HuH-7.5 (cell line): ENCODE results near the gene SLC50A1.
A peak's percentile ranks its signal among the peaks of the same experiment; 100 is the strongest.
"Not testable (repeated sequence)": the region's sequence is repeated elsewhere in the genome, so short reads cannot be mapped to it uniquely, and the experiment has no call there.

Experiments
- DNase-seq: peaks from one replicate; pipeline ENCODE4 v3.0.0; 2011; ENCODE audit warnings: low spot score

Gene SLC50A1

GRCh38 chr1:155116113-155116764 is 19.4 kb upstream of the SLC50A1 start:
- DNase-seq, result no peak

- DNase-seq, result no peak
Observed at GRCh38 chr1:155117610-155118009, 18.0 kb upstream of the SLC50A1 start.

- DNase-seq, result not testable (repeated sequence)
Observed at GRCh38 chr1:155118090-155118489, 17.6 kb upstream of the SLC50A1 start.

GRCh38 chr1:155120253-155120652 is 15.4 kb upstream of the SLC50A1 start:
- no peak for DNase-seq

- no peak for DNase-seq
Observed at GRCh38 chr1:155121249-155121648, 14.4 kb upstream of the SLC50A1 start.

GRCh38 chr1:155122308-155122707 is 13.3 kb upstream of the SLC50A1 start:
- DNase-seq, result no peak

- no peak for DNase-seq
Observed at GRCh38 chr1:155123801-155124200, 11.9 kb upstream of the SLC50A1 start.

GRCh38 chr1:155124503-155125463 is 10.9 kb upstream of the SLC50A1 start:
- DNase-seq, result no peak

GRCh38 chr1:155125511-155125945 is 10.1 kb upstream of the SLC50A1 start:
- no peak for DNase-seq

- peak; percentile 61 for DNase-seq
Observed at GRCh38 chr1:155125946-155126555, 9.6 kb upstream of the SLC50A1 start.

- peak; percentile 70 for DNase-seq
Observed at GRCh38 chr1:155126556-155127104, 9.0 kb upstream of the SLC50A1 start.

GRCh38 chr1:155127105-155127966 is 8.3 kb upstream of the SLC50A1 start, which contains the start of gene EFNA1:
EFNA1 (plus strand) TSS chr1:155127876; CDS start chr1:155127978, 102 bp downstream.
- peak; percentile 80 for DNase-seq

GRCh38 chr1:155127967-155128754 is 7.5 kb upstream of the SLC50A1 start:
- no peak for DNase-seq

- DNase-seq, result peak; percentile 52
Observed at GRCh38 chr1:155128755-155129473, 6.7 kb upstream of the SLC50A1 start.

GRCh38 chr1:155130272-155131006 is 5.2 kb upstream of the SLC50A1 start:
- DNase-seq, result no peak

GRCh38 chr1:155131285-155131684 is 4.4 kb upstream of the SLC50A1 start:
- no peak for DNase-seq

- no peak for DNase-seq
Observed at GRCh38 chr1:155131856-155132255, 3.8 kb upstream of the SLC50A1 start.

- peak; percentile 79 for DNase-seq
Observed at GRCh38 chr1:155133799-155134281, 1.8 kb upstream of the SLC50A1 start.

GRCh38 chr1:155134322-155134721 is 1.3 kb upstream of the SLC50A1 start:
- no peak for DNase-seq
